ENCODE measurements around the gene MYO16.
"Not testable (repeated sequence)": the region's sequence is repeated elsewhere in the genome, so short reads cannot be mapped to it uniquely, and the experiment has no call there.

The MYO16 gene

DNA sequence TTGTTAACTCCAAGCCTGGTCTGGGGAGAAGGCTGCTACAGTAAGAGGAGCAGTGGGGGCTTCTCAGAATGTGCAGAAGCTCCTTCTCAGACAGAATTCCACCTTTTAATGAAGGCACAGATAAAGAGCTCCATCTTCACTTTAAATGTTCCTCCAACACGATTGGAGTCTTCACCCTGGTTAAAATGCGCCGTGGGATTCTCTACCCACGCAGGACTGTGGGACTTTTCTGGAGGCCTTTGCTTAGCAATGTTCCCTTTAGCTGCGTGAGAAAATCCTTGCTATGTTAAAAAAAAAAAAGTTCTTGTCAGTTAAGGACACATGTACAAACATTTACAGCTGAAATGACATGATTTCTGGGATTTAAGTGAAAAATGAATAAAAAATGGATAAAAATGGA is 546.3 kb downstream of the MYO16 start:
- DNase-seq (ENCODE audit: low read depth in 3 of 3, low spot score in 1 of 3), result no peak

DNA sequence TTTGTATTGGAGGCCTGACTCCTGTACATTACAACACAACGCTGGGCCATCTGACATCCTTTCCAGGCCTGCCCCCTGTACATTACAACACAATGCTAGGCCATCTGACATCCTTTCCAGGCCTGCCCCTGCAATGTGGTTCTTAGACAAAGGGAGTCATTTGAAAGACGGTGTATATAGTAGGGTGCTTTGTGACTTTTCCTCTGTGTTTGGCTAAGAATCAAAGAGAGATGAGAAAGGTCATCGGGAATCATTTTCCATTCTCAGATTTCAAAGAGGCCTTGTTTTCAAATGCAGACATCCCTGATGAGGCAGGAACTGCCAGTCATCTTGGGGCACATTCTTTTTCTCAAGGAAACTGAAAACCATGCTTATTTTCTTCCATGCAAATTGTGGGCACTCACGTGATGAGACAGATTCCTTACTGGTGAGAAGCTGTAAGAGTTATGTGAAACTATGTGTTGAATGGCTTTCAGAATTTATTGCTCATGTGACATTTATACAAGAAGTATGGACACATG is 551.6 kb downstream of the MYO16 start:
- DNase-seq (ENCODE audit: low read depth in 3 of 3, low spot score in 1 of 3), result no peak

DNA sequence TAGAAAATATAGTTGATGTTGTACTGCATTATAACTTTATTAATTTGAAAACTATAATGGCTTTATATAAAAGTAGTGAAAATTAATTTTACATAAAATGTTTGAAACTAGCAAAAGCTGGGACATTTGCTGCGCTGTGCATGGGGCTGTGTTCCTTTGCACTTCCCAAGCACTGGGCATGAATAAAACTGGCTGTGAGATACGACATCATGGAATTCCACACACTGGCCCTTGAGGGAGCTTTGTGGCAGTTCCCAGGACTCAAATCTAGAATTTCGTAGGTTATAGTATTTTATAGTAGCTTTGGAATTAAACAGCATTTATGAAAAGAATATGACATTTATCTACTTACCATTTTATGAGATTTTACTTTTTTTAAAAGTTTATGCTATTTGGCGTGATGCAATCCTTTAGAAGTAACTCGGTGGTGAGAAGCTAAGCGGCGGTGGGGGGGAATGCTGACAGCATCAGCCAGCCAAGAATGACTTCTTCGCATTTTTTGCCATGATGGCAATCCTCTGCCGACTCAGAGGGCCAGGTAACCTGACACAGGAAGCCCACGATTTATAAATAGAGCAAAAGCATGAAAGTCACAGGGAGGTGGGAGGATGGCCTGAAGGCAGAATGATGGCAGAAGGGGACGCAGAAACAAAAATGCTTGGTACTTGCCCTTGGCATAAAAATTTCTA is 553.5 kb downstream of the MYO16 start:
- no peak for DNase-seq (ENCODE audit: low read depth in 3 of 3, low spot score in 1 of 3)

DNA sequence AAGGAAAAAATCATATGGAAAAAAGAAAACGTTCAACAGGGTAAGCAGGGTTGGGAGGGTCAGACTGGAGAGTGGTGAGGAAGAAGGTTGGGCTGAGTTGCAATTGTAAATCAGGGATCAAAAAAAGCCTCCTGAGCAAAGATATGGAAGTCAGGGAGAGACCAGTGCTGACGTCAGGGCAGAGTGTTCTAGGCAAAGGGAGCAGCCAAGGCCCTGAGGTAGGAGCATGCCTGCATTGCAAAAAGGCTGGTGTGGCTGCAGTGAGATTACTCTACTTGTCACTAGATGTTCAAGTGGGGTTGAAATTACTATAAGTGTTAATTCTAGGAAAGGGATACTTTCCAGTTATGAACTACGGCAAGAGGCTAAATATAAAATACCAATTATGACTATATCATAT is 562.0 kb downstream of the MYO16 start:
- DNase-seq (ENCODE audit: low read depth in 3 of 3, low spot score in 1 of 3), result no peak

DNA sequence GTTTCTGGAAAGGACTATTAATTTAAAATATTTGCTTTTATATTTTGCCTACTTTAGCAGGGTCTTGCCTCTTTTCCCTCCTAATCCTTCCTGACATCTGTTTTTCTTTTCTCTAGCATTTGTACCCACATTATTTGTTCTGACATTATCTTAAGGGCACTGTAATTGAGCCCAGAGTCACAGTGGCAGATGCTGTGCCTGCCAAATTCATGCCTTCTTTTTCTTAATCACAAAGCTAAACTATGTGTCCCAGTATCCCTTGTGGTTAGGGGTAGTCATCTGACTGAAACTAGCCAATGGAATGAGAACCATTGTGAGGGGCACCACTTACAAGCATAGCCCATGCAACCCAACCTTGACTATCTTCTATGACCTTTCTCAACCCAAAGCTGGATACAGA is 562.9 kb downstream of the MYO16 start:
- no peak for DNase-seq (ENCODE audit: low read depth in 3 of 3, low spot score in 1 of 3)

DNA sequence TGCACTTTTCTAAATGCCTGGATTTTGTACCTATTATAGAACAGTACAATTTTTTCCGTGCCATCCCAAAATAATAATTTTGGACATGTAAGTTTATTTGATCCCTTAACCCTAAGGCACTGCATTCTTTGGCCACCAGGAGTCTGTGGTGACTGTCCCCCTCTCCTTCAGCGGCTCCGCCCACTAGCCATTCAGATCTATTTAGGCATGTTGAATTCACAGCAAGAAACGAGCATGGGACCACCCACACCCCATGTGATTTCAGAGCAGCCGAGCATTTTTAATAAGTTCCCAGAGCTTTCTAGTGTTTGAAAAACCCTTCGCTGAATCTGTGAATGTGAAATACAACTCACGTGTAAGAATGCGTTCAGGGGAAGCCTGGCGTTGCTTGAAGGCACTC is 567.5 kb downstream of the MYO16 start:
- DNase-seq (ENCODE audit: low read depth in 3 of 3, low spot score in 1 of 3), result no peak

DNA sequence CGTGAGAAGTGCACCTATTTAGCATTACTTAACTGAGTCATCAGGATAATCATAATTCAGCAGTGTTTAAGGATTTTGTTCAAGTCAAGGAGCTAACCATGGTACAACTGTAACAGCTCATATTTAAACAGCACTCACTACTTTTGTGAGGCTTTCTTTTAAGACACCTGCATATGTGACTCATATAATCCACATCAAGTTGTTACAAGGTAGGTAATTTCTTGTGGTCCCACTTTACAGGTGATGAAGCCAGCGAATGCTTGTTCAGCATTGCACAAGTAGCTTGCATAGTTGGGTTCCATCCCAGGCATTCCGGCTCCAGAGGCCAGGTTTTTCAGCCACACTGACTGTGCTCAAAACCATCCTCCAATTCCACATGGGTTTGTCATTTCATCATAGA is 569.2 kb downstream of the MYO16 start:
- no peak for DNase-seq (ENCODE audit: low read depth in 3 of 3, low spot score in 1 of 3)

DNA sequence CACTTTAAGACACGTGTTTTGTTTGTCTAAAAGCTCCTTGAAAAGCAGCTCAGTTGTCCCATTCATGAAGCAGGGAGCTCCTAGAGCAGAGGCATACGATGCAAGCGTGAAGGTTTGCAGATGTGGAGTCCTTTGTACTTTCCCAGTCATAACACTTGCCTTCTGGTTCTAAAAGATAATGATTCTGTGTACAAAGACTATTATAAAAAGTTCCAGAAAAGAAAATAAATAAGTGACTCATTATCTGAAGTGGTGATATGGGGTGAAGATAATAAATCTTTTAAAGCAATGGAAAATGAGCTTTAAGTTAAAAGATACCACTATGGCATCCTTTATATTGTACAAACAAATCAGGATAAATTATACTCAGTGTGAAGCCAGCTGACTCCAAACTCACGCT is 569.9 kb downstream of the MYO16 start:
- no peak for DNase-seq (ENCODE audit: low read depth in 3 of 3, low spot score in 1 of 3)

DNA sequence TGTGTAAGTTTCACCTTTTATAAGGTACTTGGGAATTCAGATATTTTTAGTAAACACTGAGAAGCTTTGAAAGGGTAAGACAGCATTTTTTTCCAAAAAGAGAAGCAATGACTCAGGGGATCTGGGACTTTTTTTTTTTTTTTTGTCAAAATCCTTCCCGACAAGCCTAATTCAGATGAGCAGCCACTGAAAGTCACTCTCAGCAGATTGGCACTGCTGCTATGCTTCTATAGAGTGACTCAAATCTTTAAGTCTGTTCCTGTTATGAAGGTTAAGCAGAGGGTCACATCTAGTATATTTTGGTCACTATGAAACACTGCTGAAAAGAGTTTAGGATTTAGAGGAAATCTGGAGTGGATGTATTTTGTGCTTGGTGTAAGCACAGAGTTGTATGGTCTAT is 571.1 kb downstream of the MYO16 start:
- no peak for DNase-seq (ENCODE audit: low read depth in 3 of 3, low spot score in 1 of 3)

DNA sequence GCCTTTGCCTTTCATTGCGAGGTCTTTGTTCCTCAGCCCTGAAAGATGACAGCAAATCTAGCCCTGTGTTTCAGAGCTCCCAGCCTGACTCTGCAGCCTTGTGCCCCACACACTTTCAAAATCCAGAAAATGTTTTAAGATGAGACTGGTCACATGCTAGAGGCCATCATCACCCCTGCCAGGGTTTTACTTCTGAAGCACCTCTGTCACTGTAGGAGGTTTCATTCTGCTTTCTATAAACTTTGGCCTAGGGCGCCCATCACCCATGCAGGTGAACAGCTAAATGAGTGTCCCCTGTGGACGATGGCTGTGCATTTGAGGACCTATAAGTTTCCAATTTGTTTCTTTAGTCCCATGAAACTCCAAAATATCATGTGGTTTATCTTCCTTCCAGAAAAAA is 574.2 kb downstream of the MYO16 start:
- DNase-seq (ENCODE audit: low read depth in 3 of 3, low spot score in 1 of 3), result no peak

DNA sequence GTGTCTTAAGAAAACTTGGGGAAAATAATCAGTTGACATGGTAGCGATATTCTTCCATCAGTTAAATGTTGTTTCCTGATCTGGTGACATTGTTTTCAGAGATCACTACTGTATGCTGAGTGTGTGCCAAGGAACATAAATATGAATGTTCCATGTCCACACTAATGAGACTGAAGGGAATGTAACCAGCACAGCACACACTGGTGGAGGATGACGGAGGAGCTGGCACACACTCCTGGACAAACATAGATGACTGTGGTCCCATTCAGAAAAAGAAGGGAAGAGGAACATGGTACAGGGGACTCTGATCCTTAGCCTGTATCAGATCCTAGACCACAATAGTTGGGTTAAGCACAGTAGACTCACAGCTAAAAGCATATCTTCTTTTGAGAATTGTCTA is 574.8 kb downstream of the MYO16 start:
- no peak for DNase-seq (ENCODE audit: low read depth in 3 of 3, low spot score in 1 of 3)

DNA sequence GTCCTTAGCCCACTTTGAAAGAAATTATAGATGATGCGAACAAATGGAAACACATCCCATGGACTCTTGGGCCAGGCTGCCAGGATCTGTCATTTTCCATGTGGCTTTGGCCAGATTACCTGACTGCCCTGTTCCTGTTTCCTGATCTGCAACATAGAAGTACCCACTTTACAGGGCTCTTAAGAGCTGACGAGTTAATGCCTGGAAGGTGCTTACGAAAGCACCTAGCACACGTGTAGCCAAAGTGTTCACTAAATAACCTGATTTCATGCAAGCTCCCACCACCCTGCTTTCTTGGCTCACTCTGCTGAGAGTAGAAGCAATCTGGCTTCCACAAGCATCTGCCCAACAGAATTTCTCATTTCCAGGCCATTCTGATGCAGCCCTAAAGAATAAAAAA is 575.2 kb downstream of the MYO16 start:
- no peak for DNase-seq (ENCODE audit: low read depth in 3 of 3, low spot score in 1 of 3)

DNA sequence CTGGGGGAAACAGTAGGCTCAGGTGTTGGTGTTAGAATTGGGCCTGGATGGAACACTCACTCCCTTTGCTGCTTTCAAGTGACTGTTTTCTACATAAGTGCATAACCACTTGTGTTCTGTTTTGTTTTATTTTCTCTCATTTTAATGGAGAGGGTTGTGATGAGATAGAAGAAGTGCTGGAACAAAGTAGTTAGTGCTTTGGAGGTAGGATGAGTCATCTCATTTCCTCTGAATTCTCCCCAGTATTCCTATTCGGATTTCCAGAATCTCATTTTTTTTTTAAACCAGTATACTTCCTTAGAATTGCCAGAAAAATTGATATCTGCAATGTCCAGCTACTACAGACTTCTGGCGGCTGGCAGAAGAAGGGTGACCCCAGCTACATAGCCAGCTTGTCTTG is 575.9 kb downstream of the MYO16 start:
- DNase-seq (ENCODE audit: low read depth in 3 of 3, low spot score in 1 of 3), result no peak

DNA sequence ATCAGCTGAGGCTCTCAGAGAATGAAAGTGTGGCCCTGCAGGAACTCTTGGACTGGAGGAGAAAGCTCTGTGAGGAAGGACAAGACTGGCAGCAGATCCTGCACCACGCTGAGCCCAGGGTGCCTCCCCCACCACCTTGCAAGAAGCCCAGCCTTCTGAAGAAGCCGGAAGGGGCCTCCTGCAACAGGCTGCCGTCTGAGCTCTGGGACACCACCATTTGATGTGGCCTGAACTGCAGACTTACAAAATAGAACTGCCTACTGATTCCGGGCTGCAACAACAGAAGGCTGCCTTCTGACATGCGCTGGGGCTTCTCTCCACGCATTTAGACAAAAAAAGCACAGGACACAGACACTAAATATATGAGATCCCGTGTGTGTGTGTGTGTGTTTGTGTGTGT is 577.2 kb downstream of the MYO16 start:
- no peak for DNase-seq (ENCODE audit: low read depth in 3 of 3, low spot score in 1 of 3)

DNA sequence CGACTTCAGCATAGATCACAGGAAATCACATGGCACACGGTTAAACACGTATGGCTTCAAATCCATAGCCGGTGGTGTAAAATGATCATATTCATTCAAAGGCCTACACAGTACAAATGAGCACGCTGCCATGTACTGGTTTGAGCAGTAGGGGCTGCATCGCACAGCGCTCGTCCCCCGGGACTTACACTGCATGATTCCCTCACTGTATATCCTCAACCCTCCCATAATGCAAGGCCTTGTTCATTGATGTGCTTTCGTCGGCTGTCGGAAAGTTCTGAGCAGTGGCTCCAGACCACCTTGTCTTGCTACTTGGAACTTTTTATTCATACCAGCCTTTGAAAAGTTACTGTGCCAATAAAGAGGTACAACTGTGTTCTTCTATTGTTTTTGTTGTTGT is 578.2 kb downstream of the MYO16 start:
- DNase-seq (ENCODE audit: low read depth in 3 of 3, low spot score in 1 of 3), result no peak

DNA sequence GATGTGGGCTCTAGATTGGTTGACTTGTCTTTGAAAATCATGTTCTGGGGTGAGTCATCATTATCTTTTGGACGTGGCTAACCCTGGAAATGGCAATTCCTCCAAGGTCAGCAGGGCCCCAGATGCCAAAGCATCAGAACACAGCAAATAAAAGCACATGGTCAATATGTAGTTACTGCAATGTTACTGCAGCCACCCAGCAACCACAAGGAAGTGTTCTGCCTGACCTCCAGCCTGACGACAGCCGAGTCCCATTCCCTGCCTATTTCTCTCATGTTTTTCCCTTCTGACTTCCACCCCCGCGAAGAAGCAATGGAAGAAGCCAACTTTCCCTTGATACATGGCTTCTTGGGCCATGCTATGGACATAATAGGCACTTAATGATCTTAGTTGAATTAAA is 579.1 kb downstream of the MYO16 start:
- DNase-seq (ENCODE audit: low read depth in 3 of 3, low spot score in 1 of 3), result no peak

DNA sequence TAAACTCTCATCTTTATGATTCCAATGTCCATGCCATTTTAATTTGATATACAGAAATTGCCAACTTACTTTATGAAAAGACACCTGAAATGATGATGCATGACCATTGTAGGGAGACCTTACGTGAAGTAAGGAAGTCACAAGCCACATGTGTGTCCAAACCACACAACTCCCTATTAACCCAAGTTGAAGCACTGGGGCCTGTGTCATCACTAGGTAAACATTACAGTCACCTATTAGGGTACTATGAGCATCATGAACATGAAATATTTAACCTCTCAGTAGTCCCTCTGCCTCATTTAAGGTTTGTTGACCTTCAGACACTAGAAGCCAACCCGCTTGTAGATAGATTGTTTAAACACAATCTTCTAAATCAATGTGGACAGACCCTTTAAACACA is 580.1 kb downstream of the MYO16 start:
- no peak for DNase-seq (ENCODE audit: low read depth in 3 of 3, low spot score in 1 of 3)

DNA sequence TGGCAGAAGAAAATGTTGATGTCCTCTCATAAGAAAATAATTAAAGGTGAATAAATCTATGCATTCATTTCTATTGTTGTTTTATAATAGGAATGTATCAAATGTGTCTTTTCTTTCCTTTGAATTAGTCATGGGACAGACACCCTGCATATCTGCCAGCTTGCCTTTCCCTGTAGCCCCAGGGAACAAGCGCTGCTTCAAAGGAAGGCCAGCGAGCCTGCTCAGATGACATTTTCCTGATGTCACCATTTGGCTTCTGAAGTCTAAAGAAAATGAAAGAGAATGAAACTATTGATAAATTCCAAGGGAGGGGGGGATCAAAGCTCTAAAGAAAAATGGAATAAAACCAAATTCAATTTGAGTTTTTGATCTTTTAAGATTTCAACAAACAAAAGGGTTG is 582.2 kb downstream of the MYO16 start:
- no peak for DNase-seq (ENCODE audit: low read depth in 3 of 3, low spot score in 1 of 3)

DNA sequence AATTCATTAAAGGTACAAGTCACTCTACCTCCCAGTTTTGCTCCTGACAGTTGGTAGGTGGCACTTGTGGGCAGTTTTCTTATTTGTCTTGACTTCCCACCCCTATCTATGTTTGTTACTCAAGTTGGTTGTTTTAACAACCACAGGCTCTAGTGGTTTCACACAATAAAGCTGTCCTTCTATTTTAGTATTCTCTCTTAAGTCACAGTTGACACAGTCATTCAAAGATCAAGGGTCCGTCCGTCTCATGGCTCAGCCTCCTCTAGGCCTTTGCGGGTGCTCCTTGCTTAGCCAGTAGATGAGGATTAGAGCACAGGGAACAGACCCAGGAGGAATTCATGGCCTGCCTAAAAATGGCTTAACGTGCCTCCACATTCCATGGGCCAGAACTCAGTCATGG is 583.2 kb downstream of the MYO16 start:
- DNase-seq (ENCODE audit: low read depth in 3 of 3, low spot score in 1 of 3), result no peak

DNA sequence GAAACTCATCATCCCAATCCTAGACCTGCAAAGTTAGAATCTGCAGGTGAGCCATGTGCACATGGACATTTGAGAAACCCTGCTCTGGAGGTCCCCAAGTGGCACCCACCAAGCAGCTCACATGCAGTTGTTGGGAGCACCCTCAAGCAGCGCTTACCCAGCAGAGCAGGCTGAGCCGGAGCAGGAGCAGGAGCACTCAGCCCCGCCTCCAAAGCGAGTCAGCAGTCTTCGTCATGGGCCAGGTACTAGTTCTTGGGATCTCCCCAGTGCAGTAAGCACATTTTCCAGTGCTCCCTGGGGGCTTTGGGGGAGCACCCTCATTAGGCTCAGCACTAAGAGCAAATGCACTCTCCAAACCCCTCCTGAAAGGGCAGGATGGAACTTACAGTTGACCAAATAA is 584.3 kb downstream of the MYO16 start:
- no peak for DNase-seq (ENCODE audit: low read depth in 3 of 3, low spot score in 1 of 3)

DNA sequence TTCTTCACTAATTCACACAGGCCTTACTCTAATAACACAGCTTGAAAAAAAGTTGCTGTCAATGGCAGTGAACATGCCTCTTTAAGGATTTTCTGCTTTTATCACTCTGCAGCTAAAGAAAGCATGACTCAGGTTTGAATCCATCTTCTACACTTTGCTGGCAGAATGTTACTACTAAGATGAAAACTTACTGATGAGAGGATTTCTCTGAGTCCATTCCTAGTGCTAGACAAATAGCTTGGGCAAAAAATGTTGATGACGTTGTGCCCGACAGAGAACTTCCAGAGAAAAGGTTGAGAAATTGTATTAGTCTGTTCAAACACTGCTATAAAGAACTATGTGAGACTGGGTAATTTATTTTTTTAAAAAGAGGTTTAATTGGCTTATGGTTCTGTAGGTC is 585.0 kb downstream of the MYO16 start:
- no peak for DNase-seq (ENCODE audit: low read depth in 3 of 3, low spot score in 1 of 3)

DNA sequence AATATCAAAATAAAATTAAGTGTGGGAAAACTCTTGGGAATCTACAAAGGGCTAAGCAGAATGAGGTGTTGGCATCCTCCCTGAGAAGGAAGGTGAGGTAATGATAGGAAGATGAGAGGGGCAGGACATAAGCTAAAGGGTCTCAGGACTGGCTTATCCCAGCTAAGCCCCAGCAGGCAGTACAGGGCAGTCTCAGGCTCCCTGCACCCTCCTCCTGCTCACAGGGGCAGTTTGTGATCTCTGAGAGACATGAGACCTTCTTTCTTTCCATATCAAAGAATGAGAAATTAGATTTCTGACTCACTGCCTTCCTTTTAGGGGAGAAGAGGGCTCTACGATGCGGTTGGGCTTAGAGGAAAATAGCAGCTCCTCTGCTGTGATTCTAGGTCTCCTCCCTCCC is 586.0 kb downstream of the MYO16 start:
- no peak for DNase-seq (ENCODE audit: low read depth in 3 of 3, low spot score in 1 of 3)

DNA sequence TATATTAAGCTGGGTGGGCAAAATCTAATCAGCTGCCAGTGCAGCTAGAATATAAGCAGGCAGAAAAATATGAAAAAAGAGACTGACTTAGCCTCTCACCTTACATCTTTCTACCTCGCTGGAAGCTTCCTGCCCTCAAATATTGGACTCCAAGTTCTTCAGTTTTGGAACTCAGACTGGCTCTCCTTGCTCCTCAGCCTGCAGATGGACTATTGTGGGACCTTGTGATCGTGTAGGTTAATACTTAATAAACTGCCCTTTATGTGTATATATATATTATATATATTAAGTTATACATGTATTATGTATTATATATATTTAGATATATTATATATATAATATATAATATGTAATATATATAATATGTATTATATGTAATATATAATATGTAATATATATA is 588.1 kb downstream of the MYO16 start:
- not testable (repeated sequence) for DNase-seq (ENCODE audit: low read depth in 3 of 3, low spot score in 1 of 3)

DNA sequence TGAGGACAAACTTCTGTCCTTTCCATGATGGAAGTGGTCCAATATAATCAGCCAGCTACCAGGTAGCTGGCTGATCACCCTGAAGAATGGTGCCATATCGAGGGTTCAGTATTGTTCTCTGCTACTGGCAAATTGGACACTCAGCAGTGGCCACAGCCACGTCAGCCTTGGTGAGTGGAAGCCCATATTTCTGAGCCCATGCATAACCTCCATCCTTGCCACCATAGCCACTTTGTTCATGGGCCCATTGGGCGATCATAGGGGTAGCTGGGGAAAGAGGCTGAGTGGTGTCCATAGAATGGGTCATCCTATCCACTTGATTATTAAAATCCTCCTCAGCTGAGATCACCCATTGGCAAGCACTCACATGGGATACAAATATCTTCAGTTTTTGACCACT is 591.2 kb downstream of the MYO16 start:
- DNase-seq (ENCODE audit: low read depth in 3 of 3, low spot score in 1 of 3), result no peak

All from stimulated activated CD4-positive, alpha-beta T cell treated with anti-CD3 and anti-CD28 coated beads, TNF-alpha, amount 100 ng/mL, for 1 hour (primary cell).